GM19467 (cell line): Measurements from ENCODE around the gene HPSE2.

ENCODE experiments used
- ATAC-seq: cut with Tn5 transposase; IDR thresholded peaks from one replicate; pipeline ENCODE4 v1.9.1; 2021; ENCODE audit warnings: mild to moderate bottlenecking, moderate library complexity; ENCODE audit not compliant: unreplicated experiment

The HPSE2 gene

GRCh38 chr10:98855403-98856189, 380.1 kb downstream of the HPSE2 start:
- ATAC-seq = no peak

GRCh38 chr10:98852686-98853085, 383.0 kb downstream of the HPSE2 start:
- ATAC-seq = no peak

GRCh38 chr10:98848361-98848760, 387.3 kb downstream of the HPSE2 start:
- no peak for ATAC-seq

DNA sequence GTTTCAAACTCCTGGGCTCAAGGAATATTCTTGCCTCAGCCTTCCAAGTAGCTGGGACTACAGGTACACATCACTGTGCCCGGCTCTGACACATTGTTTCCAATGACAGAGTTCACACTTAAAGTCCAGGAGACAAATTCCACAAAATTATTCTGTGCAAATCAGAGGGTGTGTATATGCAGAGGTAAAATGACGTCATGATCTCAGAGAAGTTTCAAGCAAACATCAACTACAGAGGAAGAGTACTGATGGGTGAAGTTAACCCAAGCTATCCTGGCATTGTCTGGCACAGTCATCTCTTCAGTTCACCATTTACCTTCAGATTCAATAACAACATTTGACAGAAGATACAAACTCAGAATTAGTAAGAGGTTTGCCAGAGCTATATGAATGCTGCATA, 388.9 kb downstream of the HPSE2 start:
- no peak for ATAC-seq

DNA sequence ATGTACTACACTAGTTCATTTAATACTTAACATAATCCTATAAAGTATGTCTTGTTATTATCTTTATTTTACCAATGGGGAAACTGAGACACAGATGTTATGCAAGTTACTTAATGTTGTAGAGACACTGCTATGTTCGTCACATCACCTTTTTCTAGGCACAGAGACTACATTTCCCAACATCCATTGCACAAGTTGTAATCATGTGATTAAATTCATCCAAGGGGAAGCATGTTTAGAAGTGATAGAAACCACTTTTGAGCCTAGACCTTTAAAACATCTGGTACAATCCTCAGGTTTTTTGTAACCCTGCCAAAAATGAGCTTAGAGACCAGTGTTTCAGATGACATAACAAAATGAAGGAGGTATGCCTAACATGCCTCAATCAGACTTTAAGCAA, 402.1 kb downstream of the HPSE2 start:
- ATAC-seq = no peak

- no peak for ATAC-seq
Measured at GRCh38 chr10:98832738-98833137, 402.9 kb downstream of the HPSE2 start.

GRCh38 chr10:98832196-98832595, 403.5 kb downstream of the HPSE2 start:
- no peak for ATAC-seq

GRCh38 chr10:98831391-98831790, 404.3 kb downstream of the HPSE2 start:
- no peak for ATAC-seq

- ATAC-seq = no peak
Measured at GRCh38 chr10:98825741-98826140, 409.9 kb downstream of the HPSE2 start.

- ATAC-seq = no peak
Measured at GRCh38 chr10:98817396-98817795, 418.3 kb downstream of the HPSE2 start.

DNA sequence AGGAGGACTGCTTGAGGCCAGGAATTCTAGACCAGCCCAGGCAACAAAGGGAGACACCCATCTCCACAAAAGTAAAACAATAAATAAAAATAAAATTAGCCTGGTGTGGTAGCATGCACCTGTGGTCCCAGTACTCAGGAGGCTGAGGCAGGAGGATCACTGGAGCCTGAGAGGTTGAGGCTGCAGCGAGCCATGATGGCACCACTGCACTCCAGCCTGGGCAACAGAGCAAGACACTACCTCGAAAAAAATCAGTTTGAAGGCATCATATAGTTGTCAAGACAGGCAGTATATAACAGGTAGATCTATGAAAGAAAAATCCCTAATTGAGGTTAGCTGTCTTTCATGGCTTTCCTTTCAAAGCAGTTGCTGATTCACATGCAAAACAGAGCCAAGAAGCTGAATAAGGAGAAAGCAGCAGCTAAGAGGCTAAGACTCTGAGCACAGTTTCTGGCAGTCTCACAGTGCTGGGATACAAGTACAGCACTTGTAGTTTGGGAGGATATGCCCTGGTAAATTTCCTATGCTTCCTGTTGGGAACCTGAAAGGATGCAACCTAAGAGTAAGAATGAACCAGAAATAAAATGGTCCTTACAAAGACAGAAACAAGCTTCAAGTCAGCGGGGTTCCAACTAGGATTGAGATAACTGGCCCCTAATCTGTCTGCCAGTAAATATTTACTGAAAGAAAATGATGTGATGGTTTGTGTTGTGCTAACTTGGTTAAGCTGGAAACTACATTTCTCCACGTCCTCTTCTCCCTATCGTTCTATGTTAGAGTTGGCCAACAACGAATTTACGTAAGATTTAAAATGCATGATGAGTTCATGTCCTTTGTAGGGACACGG, 420.4 kb downstream of the HPSE2 start:
- ATAC-seq = no peak

- ATAC-seq = no peak
Measured at GRCh38 chr10:98814470-98814869, 421.2 kb downstream of the HPSE2 start.

DNA sequence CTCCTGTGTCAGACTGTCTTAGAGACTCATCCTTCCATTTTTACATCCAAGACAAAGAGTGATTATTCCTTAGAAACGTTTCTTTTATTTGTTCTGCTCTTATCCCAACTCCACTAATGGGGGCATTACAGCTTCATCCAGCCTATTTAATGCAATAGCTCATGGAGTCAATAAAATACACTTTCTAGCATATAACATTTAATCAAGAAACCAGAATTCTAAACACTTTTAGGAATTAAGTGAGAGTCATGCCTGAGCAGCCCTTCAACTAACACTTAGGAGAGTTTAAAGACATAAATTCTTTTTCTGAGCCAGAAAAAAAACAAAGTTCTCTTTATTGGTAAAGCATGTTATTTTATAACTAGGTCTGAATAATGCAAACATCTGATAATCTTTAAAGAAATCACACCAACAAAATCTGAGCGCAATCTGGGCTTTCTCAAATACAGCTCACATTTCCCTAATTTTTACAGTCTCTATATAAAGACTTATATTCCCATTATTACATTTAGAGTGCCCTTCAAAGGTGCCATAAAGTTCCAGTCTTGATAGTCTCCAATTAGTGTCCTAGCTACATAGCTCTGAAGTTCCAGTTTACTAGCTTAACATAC, 427.3 kb downstream of the HPSE2 start:
- no peak for ATAC-seq

DNA sequence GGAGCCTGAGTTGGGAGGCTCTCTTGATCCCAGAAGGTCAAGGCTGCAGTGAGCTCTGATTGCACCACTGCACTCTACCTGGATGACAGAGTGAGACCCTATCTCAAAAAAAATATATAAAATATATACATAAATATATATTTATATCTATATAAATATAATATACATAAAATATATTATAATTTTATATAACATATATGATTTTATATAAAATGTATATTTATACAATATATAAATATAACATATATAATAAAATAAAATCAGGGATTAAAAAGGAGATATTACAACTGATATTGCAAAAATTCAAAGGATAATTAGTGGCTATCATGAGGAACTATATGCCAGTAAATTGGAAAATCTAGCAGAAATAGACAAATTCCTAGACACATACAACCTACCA, 435.4 kb downstream of the HPSE2 start:
- no peak for ATAC-seq

GRCh38 chr10:98795467-98795866, 440.2 kb downstream of the HPSE2 start:
- ATAC-seq = no peak

- ATAC-seq = no peak
Measured at GRCh38 chr10:98790817-98791216, 444.8 kb downstream of the HPSE2 start.

DNA sequence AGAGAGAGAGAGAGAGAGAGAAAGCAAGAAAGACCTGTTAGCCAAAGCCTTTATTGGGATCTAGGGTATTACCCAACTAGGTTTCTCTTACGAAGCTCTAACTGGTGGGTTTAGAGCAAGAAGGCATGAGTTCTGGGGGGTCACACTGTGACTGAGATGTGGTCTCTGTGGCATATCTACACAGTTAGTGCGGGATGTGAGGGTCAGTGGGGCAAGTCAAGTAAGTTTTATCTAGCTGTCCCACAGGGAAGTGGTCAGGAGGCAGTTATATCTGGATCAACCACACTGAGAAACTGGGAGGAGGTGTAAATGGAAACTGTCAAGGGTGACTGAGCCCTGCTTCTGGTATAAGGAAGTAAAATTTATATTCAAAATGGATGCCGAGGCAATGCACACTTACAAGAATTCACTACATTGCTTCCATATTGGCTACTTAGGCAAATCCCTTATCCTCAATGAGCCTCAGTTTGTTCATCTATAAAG, 457.3 kb downstream of the HPSE2 start:
- ATAC-seq = no peak

DNA sequence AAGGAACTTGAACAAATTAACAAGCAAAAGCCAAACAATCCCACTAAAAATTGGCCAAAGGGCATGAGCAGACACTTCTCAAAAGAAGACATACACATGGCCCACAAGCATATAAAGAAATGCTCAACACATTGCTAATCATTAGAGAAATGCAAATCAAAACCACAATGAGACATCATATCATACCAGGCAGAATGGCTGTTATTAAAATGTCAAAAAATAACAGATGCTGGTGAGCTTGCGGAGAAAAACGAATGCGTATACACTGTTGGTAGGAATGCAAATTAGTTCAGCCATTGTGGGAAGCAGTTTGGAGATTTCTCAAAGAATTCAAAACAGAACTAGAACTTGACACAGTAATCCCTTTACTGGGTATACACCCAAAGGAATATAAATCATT, 477.2 kb downstream of the HPSE2 start:
- ATAC-seq = no peak

GRCh38 chr10:98748298-98748697, 487.4 kb downstream of the HPSE2 start:
- no peak for ATAC-seq

- ATAC-seq = no peak
Measured at GRCh38 chr10:98745645-98746044, 490.0 kb downstream of the HPSE2 start.

GRCh38 chr10:98720551-98720950, 515.1 kb downstream of the HPSE2 start:
- ATAC-seq = no peak

GRCh38 chr10:98713586-98713985, 522.1 kb downstream of the HPSE2 start:
- ATAC-seq = no peak
